ENCODE results near the gene CCDC85A.

Gene CCDC85A

DNA sequence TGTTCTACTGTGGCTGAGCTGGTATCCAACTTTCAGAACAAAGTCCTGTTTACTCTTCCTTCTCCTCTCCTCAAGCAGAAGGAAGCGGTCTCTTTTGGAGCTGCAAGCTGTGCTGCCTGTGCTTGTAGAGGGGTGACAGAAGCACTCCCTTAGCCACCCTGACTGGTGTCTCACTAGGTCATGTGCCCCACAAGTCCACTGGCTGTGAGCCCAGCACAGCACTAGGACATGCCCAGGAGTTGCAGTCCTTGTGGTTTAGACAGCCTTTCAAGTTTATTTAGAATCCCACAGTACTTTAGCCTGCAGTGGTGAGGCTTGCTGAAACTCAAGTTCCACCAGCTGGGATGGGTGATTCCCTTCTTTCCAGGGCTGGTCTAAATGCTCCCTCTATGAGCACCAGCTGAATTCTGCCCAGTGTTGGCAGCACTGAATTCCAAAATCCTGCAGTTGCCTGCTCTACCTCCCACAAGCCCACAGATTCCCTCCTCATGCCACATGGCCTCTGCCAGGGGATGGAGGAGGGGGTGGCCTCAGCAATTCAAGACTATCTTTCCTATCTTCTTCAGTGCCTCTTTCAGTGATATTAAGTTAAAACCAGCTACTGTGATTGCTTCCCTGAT is 61.2 kb downstream of the CCDC85A start:
- no peak for DNase-seq
- 100% methylated on average over 1 of the region's 1 CpG for WGBS (ENCODE audit: insufficient coverage)

DNA sequence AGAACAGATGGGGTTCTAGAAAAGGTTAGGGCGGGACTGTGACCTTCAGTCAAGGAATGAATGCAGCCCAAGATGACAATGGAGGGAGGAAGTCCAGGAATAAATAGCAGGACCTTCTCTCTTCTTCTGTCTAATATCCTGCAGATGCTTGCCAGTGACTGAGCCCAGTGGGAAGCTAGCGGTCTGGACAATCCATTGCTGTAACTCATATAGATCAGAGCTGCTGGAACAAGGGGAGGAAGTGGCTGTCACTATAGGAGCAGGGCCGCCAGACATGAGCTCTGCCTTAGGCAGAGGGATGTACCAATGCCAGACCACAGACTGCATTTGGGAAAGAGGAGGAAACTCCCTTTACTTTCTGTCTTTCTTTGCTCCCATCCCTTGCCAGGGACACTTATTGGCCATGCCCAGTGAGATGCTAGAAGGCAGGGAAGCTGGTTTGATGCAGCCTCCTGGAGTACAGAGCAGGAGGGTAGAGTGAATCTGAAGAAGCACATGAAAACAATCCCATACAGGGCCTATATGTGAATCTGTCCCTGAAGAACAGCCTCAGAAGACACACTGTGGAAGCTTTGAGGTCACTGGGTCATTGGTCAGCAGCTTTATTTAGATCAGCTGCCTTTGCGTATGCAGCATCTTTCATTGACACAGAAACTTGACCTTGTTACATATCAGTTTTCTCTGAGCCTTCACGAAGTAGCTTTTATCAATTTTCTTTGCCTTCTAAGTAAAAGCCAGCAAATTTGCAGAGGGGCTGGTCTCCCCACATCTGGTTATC is 65.4 kb downstream of the CCDC85A start:
- H3K27ac ChIP-seq (ENCODE audit: insufficient read depth in 1 of 2, low read depth in 1 of 2, low read length in 2 of 2, poor library complexity in 1 of 2, severe bottlenecking in 2 of 2) = no peak overlapping the region
- no peaks in the 10 kb centered on the region for H3K9me3 ChIP-seq (ENCODE audit: control extremely low read depth in 1 of 5, control insufficient read depth in 4 of 5, insufficient read depth in 2 of 5, low read depth in 1 of 5, low read length in 4 of 5)
- 96% methylated on average over 5 of the region's 5 CpGs for WGBS (ENCODE audit: insufficient coverage)
- H3K36me3 ChIP-seq (ENCODE audit: control insufficient read depth in 4 of 4, insufficient read depth in 4 of 4, low read length in 3 of 4) = no peaks in the 10 kb centered on the region
- ChIA-PET POLR2A (no interaction called here), CTCF (no interaction called here)
- no peaks in the 10 kb centered on the region for H3K4me1 ChIP-seq (ENCODE audit: control extremely low read depth in 1 of 4, control insufficient read depth in 4 of 4, insufficient read depth in 4 of 4, low read length in 3 of 4)
- no peaks in the 10 kb centered on the region for H3K27me3 ChIP-seq (replicated peaks in 2 of 5; ENCODE audit: control insufficient read depth in 4 of 5, insufficient read depth in 5 of 5, low read length in 4 of 5)
- H3K4me3 ChIP-seq (ENCODE audit: control insufficient read depth in 1 of 7, extremely low read depth in 1 of 7, insufficient read depth in 4 of 7, low read depth in 2 of 7, low read length in 6 of 7) = no peak overlapping the region
- DNase-seq = no peak

More for the DNA sequence above, 61.2 kb downstream of the CCDC85A start:
- H3K36me3 ChIP-seq (ENCODE audit: control insufficient read depth in 4 of 4, insufficient read depth in 4 of 4, low read length in 3 of 4) = no peaks in the 10 kb centered on the region
- H3K4me1 ChIP-seq (ENCODE audit: control extremely low read depth in 1 of 4, control insufficient read depth in 4 of 4, insufficient read depth in 4 of 4, low read length in 3 of 4) = no peaks in the 10 kb centered on the region
- no peak overlapping the region for H3K4me3 ChIP-seq (ENCODE audit: control insufficient read depth in 1 of 7, extremely low read depth in 1 of 7, insufficient read depth in 4 of 7, low read depth in 2 of 7, low read length in 6 of 7)
- CTCF ChIA-PET = no interaction called here
- POLR2A ChIA-PET = no interaction called here
- H3K9me3 ChIP-seq (ENCODE audit: control extremely low read depth in 1 of 5, control insufficient read depth in 4 of 5, insufficient read depth in 2 of 5, low read depth in 1 of 5, low read length in 4 of 5) = peaks cover 0 to 6% (median 0%) of the 10 kb centered on the region in 5 experiments
- H3K27me3 ChIP-seq (replicated peaks in 2 of 5; ENCODE audit: control insufficient read depth in 4 of 5, insufficient read depth in 5 of 5, low read length in 4 of 5) = no peaks in the 10 kb centered on the region
- no peak overlapping the region for H3K27ac ChIP-seq (ENCODE audit: insufficient read depth in 1 of 2, low read depth in 1 of 2, low read length in 2 of 2, poor library complexity in 1 of 2, severe bottlenecking in 2 of 2)

DNA sequence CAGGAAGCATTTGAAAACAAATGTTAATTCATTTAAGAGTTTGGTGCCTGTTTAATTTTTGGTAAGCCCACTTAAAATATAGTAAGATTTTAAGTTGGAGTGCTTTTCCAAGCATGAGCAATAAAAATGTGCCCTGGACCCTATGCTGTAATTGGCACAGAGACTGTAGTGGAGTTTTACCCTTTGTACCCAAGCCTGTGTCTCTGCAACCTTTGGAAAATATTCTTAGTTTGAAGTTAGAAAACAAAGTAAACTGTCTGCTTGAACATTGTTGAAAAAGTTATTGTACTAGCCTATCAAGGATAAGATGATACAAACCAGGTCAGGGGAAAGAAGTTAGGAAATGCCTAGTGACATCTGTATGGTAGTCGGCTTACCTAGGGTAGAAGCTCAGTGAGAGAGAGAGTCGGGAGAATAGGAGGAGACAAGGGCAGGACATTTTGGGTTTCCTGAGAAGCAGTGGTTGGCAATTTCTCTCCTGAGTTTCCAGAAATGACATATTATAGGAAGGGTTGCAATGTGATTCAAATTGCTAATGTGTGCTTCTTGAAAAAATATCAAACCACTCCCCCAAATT is 66.5 kb downstream of the CCDC85A start:
- no peak for DNase-seq
- CTCF ChIA-PET = no interaction called here
- Histone ChIP-seq H3K9me3 (ENCODE audit: control extremely low read depth in 1 of 5, control insufficient read depth in 4 of 5, insufficient read depth in 2 of 5, low read depth in 1 of 5, low read length in 4 of 5) (no peaks in the 10 kb centered on the region), H3K27ac (ENCODE audit: insufficient read depth in 1 of 2, low read depth in 1 of 2, low read length in 2 of 2, poor library complexity in 1 of 2, severe bottlenecking in 2 of 2) (no peak overlapping the region), H3K36me3 (ENCODE audit: control insufficient read depth in 4 of 4, insufficient read depth in 4 of 4, low read length in 3 of 4) (no peaks in the 10 kb centered on the region), H3K4me1 (ENCODE audit: control extremely low read depth in 1 of 4, control insufficient read depth in 4 of 4, insufficient read depth in 4 of 4, low read length in 3 of 4) (no peaks in the 10 kb centered on the region), H3K4me3 (ENCODE audit: control insufficient read depth in 1 of 7, extremely low read depth in 1 of 7, insufficient read depth in 4 of 7, low read depth in 2 of 7, low read length in 6 of 7) (no peak overlapping the region), H3K27me3 (replicated peaks in 2 of 5; ENCODE audit: control insufficient read depth in 4 of 5, insufficient read depth in 5 of 5, low read length in 4 of 5) (peaks cover 0 to 1% (median 0%) of the 10 kb centered on the region in 5 experiments)
- no CpG with 5 or more reads among the region's 2 CpGs for WGBS (ENCODE audit: insufficient coverage)
- POLR2A ChIA-PET = no interaction called here

DNA sequence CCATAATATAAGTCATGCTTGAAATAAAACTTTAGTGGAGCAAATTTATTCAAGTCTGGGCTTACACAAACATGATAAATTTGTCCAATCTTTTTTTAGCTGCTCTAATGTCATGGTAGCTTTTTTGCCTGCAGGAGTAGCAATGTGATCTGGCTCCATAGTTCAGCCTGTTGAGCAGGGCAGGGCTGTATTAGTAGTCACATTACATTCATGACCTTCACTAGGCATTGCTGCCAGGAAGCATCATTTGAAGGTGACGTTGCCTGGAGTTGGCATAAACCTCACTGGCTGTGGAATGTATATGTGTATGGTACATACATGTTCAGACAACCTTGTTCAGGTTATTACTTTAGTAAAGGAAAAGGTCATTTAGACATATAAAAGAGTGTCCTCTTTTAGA is 76.6 kb downstream of the CCDC85A start:
- no peak overlapping the region for H3K27ac ChIP-seq (ENCODE audit: insufficient read depth in 1 of 2, low read depth in 1 of 2, low read length in 2 of 2, poor library complexity in 1 of 2, severe bottlenecking in 2 of 2)
- H3K4me3 ChIP-seq (ENCODE audit: control insufficient read depth in 1 of 7, extremely low read depth in 1 of 7, insufficient read depth in 4 of 7, low read depth in 2 of 7, low read length in 6 of 7) = no peak overlapping the region
- no peaks in the 10 kb centered on the region for H3K36me3 ChIP-seq (ENCODE audit: control insufficient read depth in 4 of 4, insufficient read depth in 4 of 4, low read length in 3 of 4)
- H3K27me3 ChIP-seq (replicated peaks in 2 of 5; ENCODE audit: control insufficient read depth in 4 of 5, insufficient read depth in 5 of 5, low read length in 4 of 5) = no peaks in the 10 kb centered on the region
- DNase-seq = no peak
- CTCF ChIA-PET = no interaction called here
- no peaks in the 10 kb centered on the region for H3K9me3 ChIP-seq (ENCODE audit: control extremely low read depth in 1 of 5, control insufficient read depth in 4 of 5, insufficient read depth in 2 of 5, low read depth in 1 of 5, low read length in 4 of 5)
- WGBS (ENCODE audit: insufficient coverage) = 80% methylated on average over 1 of the region's 1 CpG
- H3K4me1 ChIP-seq (ENCODE audit: control extremely low read depth in 1 of 4, control insufficient read depth in 4 of 4, insufficient read depth in 4 of 4, low read length in 3 of 4) = no peaks in the 10 kb centered on the region
- POLR2A ChIA-PET = no interaction called here

DNA sequence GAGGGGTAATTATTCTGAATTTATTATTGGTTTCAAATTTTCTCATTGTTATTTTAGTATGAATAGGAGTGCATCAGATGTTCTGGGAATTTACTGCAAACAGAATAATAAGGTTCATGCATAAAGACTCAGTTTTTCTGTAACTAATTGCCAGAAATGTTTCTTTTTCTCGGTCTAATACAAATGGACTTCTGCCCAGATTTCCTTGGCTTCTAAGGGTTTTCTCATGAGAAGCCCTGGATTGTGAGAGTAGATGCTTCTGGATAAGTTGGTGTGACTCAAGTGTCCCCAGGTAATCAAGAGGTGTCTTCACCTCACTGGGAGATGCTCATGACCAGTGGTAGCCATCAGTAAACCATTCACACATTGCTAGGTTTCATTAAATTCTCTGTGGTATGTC is 78.5 kb downstream of the CCDC85A start:
- DNase-seq = no peak
- Histone ChIP-seq H3K4me3 (ENCODE audit: control insufficient read depth in 1 of 7, extremely low read depth in 1 of 7, insufficient read depth in 4 of 7, low read depth in 2 of 7, low read length in 6 of 7) (no peak overlapping the region), H3K36me3 (ENCODE audit: control insufficient read depth in 4 of 4, insufficient read depth in 4 of 4, low read length in 3 of 4) (no peaks in the 10 kb centered on the region), H3K27me3 (replicated peaks in 2 of 5; ENCODE audit: control insufficient read depth in 4 of 5, insufficient read depth in 5 of 5, low read length in 4 of 5) (no peaks in the 10 kb centered on the region), H3K4me1 (ENCODE audit: control extremely low read depth in 1 of 4, control insufficient read depth in 4 of 4, insufficient read depth in 4 of 4, low read length in 3 of 4) (no peaks in the 10 kb centered on the region), H3K27ac (ENCODE audit: insufficient read depth in 1 of 2, low read depth in 1 of 2, low read length in 2 of 2, poor library complexity in 1 of 2, severe bottlenecking in 2 of 2) (no peak overlapping the region), H3K9me3 (ENCODE audit: control extremely low read depth in 1 of 5, control insufficient read depth in 4 of 5, insufficient read depth in 2 of 5, low read depth in 1 of 5, low read length in 4 of 5) (no peaks in the 10 kb centered on the region)
- ChIA-PET POLR2A (no interaction called here), CTCF (no interaction called here)
- no CpG with 5 or more reads among the region's 1 CpG for WGBS (ENCODE audit: insufficient coverage)

DNA sequence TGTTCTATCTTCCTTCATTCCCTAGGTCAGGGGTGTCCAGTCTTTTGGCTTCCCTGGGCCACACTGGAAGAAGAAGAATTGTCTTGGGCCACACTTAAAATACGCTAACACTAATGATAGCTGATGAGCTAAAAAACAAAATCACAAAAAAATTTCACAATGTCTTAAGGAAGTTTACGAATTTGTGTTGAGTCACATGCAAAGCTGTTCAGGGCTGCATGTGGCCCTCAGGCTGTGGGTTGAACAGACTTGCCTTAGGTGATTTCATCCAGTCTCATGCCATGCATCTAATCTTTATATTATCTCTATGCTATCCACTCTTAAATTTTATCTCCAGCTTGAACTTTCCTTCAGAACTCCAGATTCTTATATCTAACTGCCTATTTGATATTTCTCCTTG is 80.1 kb downstream of the CCDC85A start:
- Histone ChIP-seq H3K9me3 (ENCODE audit: control extremely low read depth in 1 of 5, control insufficient read depth in 4 of 5, insufficient read depth in 2 of 5, low read depth in 1 of 5, low read length in 4 of 5) (no peaks in the 10 kb centered on the region), H3K27ac (ENCODE audit: insufficient read depth in 1 of 2, low read depth in 1 of 2, low read length in 2 of 2, poor library complexity in 1 of 2, severe bottlenecking in 2 of 2) (no peak overlapping the region), H3K4me3 (ENCODE audit: control insufficient read depth in 1 of 7, extremely low read depth in 1 of 7, insufficient read depth in 4 of 7, low read depth in 2 of 7, low read length in 6 of 7) (no peak overlapping the region), H3K36me3 (ENCODE audit: control insufficient read depth in 4 of 4, insufficient read depth in 4 of 4, low read length in 3 of 4) (no peaks in the 10 kb centered on the region), H3K4me1 (ENCODE audit: control extremely low read depth in 1 of 4, control insufficient read depth in 4 of 4, insufficient read depth in 4 of 4, low read length in 3 of 4) (no peaks in the 10 kb centered on the region), H3K27me3 (replicated peaks in 2 of 5; ENCODE audit: control insufficient read depth in 4 of 5, insufficient read depth in 5 of 5, low read length in 4 of 5) (no peaks in the 10 kb centered on the region)
- ChIA-PET CTCF (no interaction called here), POLR2A (no interaction called here)
- DNase-seq = no peak
- WGBS (ENCODE audit: insufficient coverage) = 100% methylated on average over 2 of the region's 2 CpGs

DNA sequence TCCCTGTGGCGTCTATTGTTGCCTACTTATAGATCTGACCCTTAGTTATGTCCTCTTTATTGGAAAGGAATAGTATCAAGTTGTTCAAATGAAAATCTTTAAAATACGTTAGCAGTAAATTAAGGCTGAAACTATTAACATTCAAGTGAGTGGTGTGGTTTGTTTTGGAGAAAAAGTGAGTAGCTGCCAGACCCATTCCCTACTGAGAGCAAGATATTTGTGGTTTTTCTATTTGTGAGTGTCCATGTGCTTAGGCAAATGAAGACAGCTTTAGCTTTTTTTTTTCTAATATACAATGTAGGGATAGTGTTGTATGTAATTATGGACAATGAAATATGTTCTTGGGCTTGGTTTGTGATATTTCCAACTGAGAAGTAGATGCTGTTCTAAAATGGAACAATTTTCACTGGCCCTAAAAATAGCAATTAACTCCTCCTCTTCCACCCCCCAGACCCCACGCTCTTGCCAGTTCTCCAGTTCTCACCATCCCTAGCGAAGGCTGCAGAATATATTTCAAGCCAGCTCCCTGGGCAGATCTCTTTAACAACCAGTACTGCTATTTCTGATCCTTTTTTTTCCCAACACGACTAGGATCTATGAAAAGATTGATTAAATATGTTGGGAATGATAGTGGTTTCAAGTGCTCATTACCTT is 83.1 kb downstream of the CCDC85A start:
- H3K27me3 ChIP-seq (replicated peaks in 2 of 5; ENCODE audit: control insufficient read depth in 4 of 5, insufficient read depth in 5 of 5, low read length in 4 of 5) = no peaks in the 10 kb centered on the region
- H3K27ac ChIP-seq (ENCODE audit: insufficient read depth in 1 of 2, low read depth in 1 of 2, low read length in 2 of 2, poor library complexity in 1 of 2, severe bottlenecking in 2 of 2) = no peak overlapping the region
- CTCF ChIA-PET = interaction anchor here (0.6 kb wide), 1 partner anchor 371 kb away, joined by 3 read pairs; no protein-coding TSS in a partner anchor
- no peak for DNase-seq
- POLR2A ChIA-PET = no interaction called here
- H3K36me3 ChIP-seq (ENCODE audit: control insufficient read depth in 4 of 4, insufficient read depth in 4 of 4, low read length in 3 of 4) = no peaks in the 10 kb centered on the region
- no peaks in the 10 kb centered on the region for H3K9me3 ChIP-seq (ENCODE audit: control extremely low read depth in 1 of 5, control insufficient read depth in 4 of 5, insufficient read depth in 2 of 5, low read depth in 1 of 5, low read length in 4 of 5)
- H3K4me1 ChIP-seq (ENCODE audit: control extremely low read depth in 1 of 4, control insufficient read depth in 4 of 4, insufficient read depth in 4 of 4, low read length in 3 of 4) = no peaks in the 10 kb centered on the region
- no peak overlapping the region for H3K4me3 ChIP-seq (ENCODE audit: control insufficient read depth in 1 of 7, extremely low read depth in 1 of 7, insufficient read depth in 4 of 7, low read depth in 2 of 7, low read length in 6 of 7)
- WGBS (ENCODE audit: insufficient coverage) = 83% methylated on average over 2 of the region's 5 CpGs

Measured in common myeloid progenitor, CD34-positive (primary cell).